CD14-positive monocyte (primary cell): ENCODE data around the gene GLI1. TPM values are rescaled to one million over a fixed set of nuclear protein-coding genes. Genes with fewer than 3 reads are reported as not detected.

Experiments
- DNase-seq, 3 donors: peaks; one replicate each; pipeline ENCODE4 v3.0.0-alpha.2; 2011 to 2022
- H2AFZ ChIP-seq: 2 replicates; pipeline ENCODE4 v1.6.0; 2012; ENCODE audit warnings: mild to moderate bottlenecking, low read depth, low read length, inconsistent platforms; ENCODE audit not compliant: insufficient read depth, poor library complexity, severe bottlenecking
- H3K27ac ChIP-seq, 2 donors: 1 replicate in 1 of 2; 2 replicates in 1 of 2; pipeline ENCODE4 v1.5.1; 2012 to 2013; ENCODE audit warnings: low read length in 2 of 2, control low read depth in 1 of 2, inconsistent platforms in 1 of 2, low read depth in 1 of 2, mild to moderate bottlenecking in 1 of 2
- H3K27me3 ChIP-seq, 2 donors: one replicate each; pipeline versions ENCODE4 v1.6.0 to v1.6.1; 2011 to 2013; ENCODE audit warnings: low read length in 2 of 2; ENCODE audit not compliant: control insufficient read depth in 2 of 2, insufficient read depth in 2 of 2
- H3K36me3 ChIP-seq, 2 donors: replicated peaks in 1 of 2; 1 replicate in 1 of 2; 2 replicates in 1 of 2; pipeline versions ENCODE4 v1.5.1 to v1.6.1; 2012 to 2013; ENCODE audit warnings: low read length in 2 of 2, control low read depth in 1 of 2, inconsistent platforms in 1 of 2, mild to moderate bottlenecking in 1 of 2; ENCODE audit not compliant: insufficient read depth in 2 of 2, control insufficient read depth in 1 of 2
- H3K4me1 ChIP-seq, 2 donors: 1 replicate in 1 of 2; 2 replicates in 1 of 2; pipeline versions ENCODE4 v1.5.1 to v1.6.1; 2012 to 2013; ENCODE audit warnings: low read length in 2 of 2, control low read depth in 1 of 2, inconsistent platforms in 1 of 2, mild to moderate bottlenecking in 1 of 2, moderate library complexity in 1 of 2; ENCODE audit not compliant: insufficient read depth in 2 of 2, control insufficient read depth in 1 of 2
- H3K4me2 ChIP-seq: replicated peaks from 2 replicates; pipeline ENCODE3; 2012; ENCODE audit warnings: low read length, moderate library complexity, mild to moderate bottlenecking; ENCODE audit not compliant: poor library complexity, severe bottlenecking; ENCODE audit errors: extremely low read depth
- H3K4me3 ChIP-seq, 3 experiments: fragments of 200-600 bp in 1 of 3; sonication (generic) in 1 of 3; replicated peaks in 1 of 3; 1 replicate in 2 of 3; 2 replicates in 1 of 3; pipeline ENCODE4 v1.5.1; 2011 to 2013; ENCODE audit warnings: low read length in 3 of 3, mild to moderate bottlenecking in 3 of 3, control low read depth in 2 of 3, low read depth in 2 of 3, inconsistent platforms in 1 of 3, moderate library complexity in 1 of 3
- H3K79me2 ChIP-seq: 2 replicates; pipeline ENCODE4 v1.6.0; 2012; ENCODE audit warnings: mild to moderate bottlenecking, control low read depth, inconsistent platforms, low read length, moderate library complexity; ENCODE audit not compliant: insufficient read depth
- H3K9ac ChIP-seq: 2 replicates; pipeline ENCODE4 v1.6.0; 2017; ENCODE audit warnings: low read length, mild to moderate bottlenecking; ENCODE audit not compliant: insufficient read depth, poor library complexity, severe bottlenecking
- H3K9me3 ChIP-seq, 2 donors: replicated peaks in 1 of 2; 1 replicate in 1 of 2; 2 replicates in 1 of 2; pipeline versions ENCODE4 v1.5.1 to v1.6.1; 2012 to 2013; ENCODE audit warnings: low read length in 2 of 2, control low read depth in 1 of 2; ENCODE audit not compliant: control insufficient read depth in 1 of 2, insufficient read depth in 1 of 2
- H4K20me1 ChIP-seq: 2 replicates; pipeline ENCODE4 v1.6.0; 2012; ENCODE audit warnings: mild to moderate bottlenecking, low read length, control low read depth, moderate library complexity; ENCODE audit not compliant: insufficient read depth
- H3K27ac Mint-ChIP-seq, 7 donors: one replicate each; pipeline ENCODE4 v1.8.0; 2020; ENCODE audit warnings: mild to moderate bottlenecking in 7 of 7, mixed read lengths in 7 of 7, moderate library complexity in 6 of 7, inconsistent platforms in 2 of 7
- H3K27me3 Mint-ChIP-seq, 3 donors: one replicate each; pipeline ENCODE4 v1.8.0; 2021 to 2022; ENCODE audit warnings: low read depth in 3 of 3, mild to moderate bottlenecking in 3 of 3, mixed read lengths in 3 of 3, moderate library complexity in 3 of 3, inconsistent platforms in 1 of 3
- H3K36me3 Mint-ChIP-seq, 2 donors: one replicate each; pipeline ENCODE4 v1.8.0; 2020; ENCODE audit warnings: mixed read lengths in 2 of 2, inconsistent platforms in 1 of 2, mild to moderate bottlenecking in 1 of 2
- H3K4me1 Mint-ChIP-seq: one replicate; pipeline ENCODE4 v1.8.0; 2020; ENCODE audit warnings: mild to moderate bottlenecking, mixed read lengths
- H3K4me3 Mint-ChIP-seq, 2 donors: one replicate each; pipeline ENCODE4 v1.8.0; 2020; ENCODE audit warnings: mild to moderate bottlenecking in 2 of 2, mixed read lengths in 2 of 2, moderate library complexity in 1 of 2
- H3K9me3 Mint-ChIP-seq, 7 donors: one replicate each; pipeline ENCODE4 v1.8.0; 2020 to 2022; ENCODE audit warnings: mixed read lengths in 7 of 7, mild to moderate bottlenecking in 6 of 7, moderate library complexity in 6 of 7, inconsistent platforms in 2 of 7
- WGBS: methylation state at CpG from one replicate; pipeline ENCODE4 v1.1.5; 2013; ENCODE audit warnings: missing lambda C conversion rate; ENCODE audit not compliant: insufficient coverage; 5-methylcytosine and 5-hydroxymethylcytosine counted together
- intact Hi-C, 2 donors: fragments of 100-400 bp; cut with micrococcal nuclease; formaldehyde crosslinking; loops; one replicate each; pipeline versions ENCODE4 v1.15.0 to v1.15.1; 2023
- polyA plus RNA-seq, 3 donors: library from polyadenylated mRNA; depleted of rRNA in 1 of 3; unstranded in 2 of 3; stranded (reverse) in 1 of 3; fragments of 300-500 nt in 2 of 3; fragments of >200 nt in 1 of 3; fragmentation: Illumina TruSeq in 2 of 3; gene quantifications; 1 replicate in 2 of 3; 2 replicates in 1 of 3; pipeline ENCODE4 v1.2.3, GENCODE V29; 2012 to 2021
- TF ChIP-seq, protein P1 (sequence below): fragments of 200-600 bp; IDR thresholded peaks from one replicate; pipeline ENCODE4 v1.8.0; 2022; ENCODE audit warnings: antibody characterized with exemption, mild to moderate bottlenecking

GLI1 gene
- polyA plus RNA-seq, 3 donors = 0.05 TPM; not detected in 2

DNA sequence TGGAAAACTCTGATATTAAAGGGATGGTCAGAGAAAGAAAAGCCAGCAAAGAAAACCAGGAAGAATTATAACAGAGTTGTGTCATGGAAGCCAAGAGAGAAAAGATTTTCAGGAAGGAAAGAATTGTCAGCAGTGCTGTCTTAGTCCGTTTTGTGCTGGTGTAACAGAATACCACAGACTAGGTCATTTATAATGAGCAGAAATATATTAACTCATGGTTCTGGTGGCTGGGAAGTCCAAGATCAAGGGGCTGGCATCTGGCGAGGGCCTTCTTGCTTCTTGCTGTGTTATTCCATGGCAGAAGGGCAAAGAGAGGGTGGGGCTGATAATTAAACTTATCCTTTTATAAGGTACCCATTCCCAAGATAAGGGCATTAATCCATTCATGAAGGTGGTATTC, 10.9 kb upstream of the GLI1 start:
- Histone ChIP-seq H3K27me3 (no peaks in the 10 kb centered on the region), H2AFZ (no peak overlapping the region), H4K20me1 (no peaks in the 10 kb centered on the region), H3K4me2 (no peak overlapping the region), H3K4me1 (no peaks in the 10 kb centered on the region), H3K36me3 (no peaks in the 10 kb centered on the region), H3K79me2 (no peaks in the 10 kb centered on the region), H3K27ac (no peak overlapping the region), H3K9ac (no peak overlapping the region), H3K9me3 (no peaks in the 10 kb centered on the region), H3K4me3 (no peak overlapping the region)
- no peak overlapping the region for H3K4me3 Mint-ChIP-seq
- H3K36me3 Mint-ChIP-seq = no peaks in the 10 kb centered on the region
- H3K27ac Mint-ChIP-seq = no peak overlapping the region
- H3K27me3 Mint-ChIP-seq = peaks cover 2 to 3% (median 2%) of the 10 kb centered on the region in 3 donors
- no peaks in the 10 kb centered on the region for H3K4me1 Mint-ChIP-seq
- H3K9me3 Mint-ChIP-seq = no peaks in the 10 kb centered on the region
- no CpG with 5 or more reads among the region's 2 CpGs for WGBS
- intact Hi-C loops = no loop called here
- DNase-seq = no peak
- TF ChIP-seq, protein P1, sequence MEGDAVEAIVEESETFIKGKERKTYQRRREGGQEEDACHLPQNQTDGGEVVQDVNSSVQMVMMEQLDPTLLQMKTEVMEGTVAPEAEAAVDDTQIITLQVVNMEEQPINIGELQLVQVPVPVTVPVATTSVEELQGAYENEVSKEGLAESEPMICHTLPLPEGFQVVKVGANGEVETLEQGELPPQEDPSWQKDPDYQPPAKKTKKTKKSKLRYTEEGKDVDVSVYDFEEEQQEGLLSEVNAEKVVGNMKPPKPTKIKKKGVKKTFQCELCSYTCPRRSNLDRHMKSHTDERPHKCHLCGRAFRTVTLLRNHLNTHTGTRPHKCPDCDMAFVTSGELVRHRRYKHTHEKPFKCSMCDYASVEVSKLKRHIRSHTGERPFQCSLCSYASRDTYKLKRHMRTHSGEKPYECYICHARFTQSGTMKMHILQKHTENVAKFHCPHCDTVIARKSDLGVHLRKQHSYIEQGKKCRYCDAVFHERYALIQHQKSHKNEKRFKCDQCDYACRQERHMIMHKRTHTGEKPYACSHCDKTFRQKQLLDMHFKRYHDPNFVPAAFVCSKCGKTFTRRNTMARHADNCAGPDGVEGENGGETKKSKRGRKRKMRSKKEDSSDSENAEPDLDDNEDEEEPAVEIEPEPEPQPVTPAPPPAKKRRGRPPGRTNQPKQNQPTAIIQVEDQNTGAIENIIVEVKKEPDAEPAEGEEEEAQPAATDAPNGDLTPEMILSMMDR = no peak

DNA sequence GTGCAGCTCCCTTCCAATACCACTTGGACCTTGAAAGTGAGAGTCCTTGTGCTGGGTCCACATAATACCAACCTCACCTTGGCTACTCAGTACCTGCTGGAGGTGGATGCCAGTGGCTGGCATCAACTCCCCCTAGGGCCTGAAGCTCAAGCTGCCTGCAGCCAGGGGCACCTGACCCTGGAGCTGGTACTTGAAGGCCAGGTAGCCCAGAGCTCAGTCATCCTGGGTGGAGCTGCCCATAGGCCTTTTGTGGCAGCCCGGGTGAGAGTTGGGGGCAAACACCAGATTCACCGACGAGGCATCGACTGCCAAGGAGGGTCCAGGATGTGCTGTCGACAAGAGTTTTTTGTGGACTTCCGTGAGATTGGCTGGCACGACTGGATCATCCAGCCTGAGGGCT, 10.2 kb upstream of the GLI1 start:
- peaks cover under 1% of the 10 kb centered on the region for H3K4me1 Mint-ChIP-seq
- no peak overlapping the region for H2AFZ ChIP-seq
- 100% methylated on average over 7 of the region's 7 CpGs for WGBS

More for the DNA sequence above, 10.2 kb upstream of the GLI1 start:
- H3K9me3 ChIP-seq = no peaks in the 10 kb centered on the region
- no peak for DNase-seq
- no peaks in the 10 kb centered on the region for H3K9me3 Mint-ChIP-seq
- peaks cover 2 to 3% (median 2%) of the 10 kb centered on the region in 3 donors for H3K27me3 Mint-ChIP-seq
- no peak overlapping the region for H3K9ac ChIP-seq
- H3K36me3 Mint-ChIP-seq = no peaks in the 10 kb centered on the region
- intact Hi-C loops = no loop called here
- H3K4me1 ChIP-seq = peaks cover 0 to under 1% of the 10 kb centered on the region in 2 donors
- H3K27ac ChIP-seq = no peak overlapping the region
- no peaks in the 10 kb centered on the region for H3K27me3 ChIP-seq
- H3K4me3 ChIP-seq = no peak overlapping the region
- no peak overlapping the region for H3K4me2 ChIP-seq
- H3K36me3 ChIP-seq = no peaks in the 10 kb centered on the region
- no peaks in the 10 kb centered on the region for H3K79me2 ChIP-seq
- no peak overlapping the region for H3K27ac Mint-ChIP-seq
- H4K20me1 ChIP-seq = no peaks in the 10 kb centered on the region
- H3K4me3 Mint-ChIP-seq = no peak overlapping the region
- TF ChIP-seq, protein P1 = no peak
